ENCODE data around the gene NPW.

GRCh38 chr16:1981398-1981836 lies 38.2 kb upstream of the NPW start, which contains the start of gene NOXO1:
- TF ChIP-seq HDGF (IDR thresholded peaks at IDR 0.05) (no peak), BCL6 (CRISPR knock-in tag; IDR thresholded peaks at IDR 0.05) (no peak), POLR2A (conservative IDR thresholded peaks at IDR 0.05) (no peak), PRPF4 (IDR thresholded peaks at IDR 0.05; ENCODE audit: insufficient read depth, low read depth, low read length, poor library complexity, severe bottlenecking) (no peak), DPF2 (IDR thresholded peaks at IDR 0.05) (no peak), MAFG (tag; conservative IDR thresholded peaks at IDR 0.05) (no peak), EHMT2 (IDR thresholded peaks at IDR 0.05) (no peak), NFIX (CRISPR knock-in tag; IDR thresholded peaks at IDR 0.05; ENCODE audit: low read depth) (no peak), ZNF121 (CRISPR knock-in tag; conservative IDR thresholded peaks at IDR 0.05) (no peak), PTBP1 (IDR thresholded peaks at IDR 0.05; ENCODE audit: low read depth, low read length) (no peak)
- TF ChIP-seq, protein P1, sequence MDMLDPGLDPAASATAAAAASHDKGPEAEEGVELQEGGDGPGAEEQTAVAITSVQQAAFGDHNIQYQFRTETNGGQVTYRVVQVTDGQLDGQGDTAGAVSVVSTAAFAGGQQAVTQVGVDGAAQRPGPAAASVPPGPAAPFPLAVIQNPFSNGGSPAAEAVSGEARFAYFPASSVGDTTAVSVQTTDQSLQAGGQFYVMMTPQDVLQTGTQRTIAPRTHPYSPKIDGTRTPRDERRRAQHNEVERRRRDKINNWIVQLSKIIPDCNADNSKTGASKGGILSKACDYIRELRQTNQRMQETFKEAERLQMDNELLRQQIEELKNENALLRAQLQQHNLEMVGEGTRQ (CRISPR knock-in tag; IDR thresholded peaks at IDR 0.05): no peak
- TF ChIP-seq, protein P2, sequence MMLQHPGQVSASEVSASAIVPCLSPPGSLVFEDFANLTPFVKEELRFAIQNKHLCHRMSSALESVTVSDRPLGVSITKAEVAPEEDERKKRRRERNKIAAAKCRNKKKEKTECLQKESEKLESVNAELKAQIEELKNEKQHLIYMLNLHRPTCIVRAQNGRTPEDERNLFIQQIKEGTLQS (IDR thresholded peaks at IDR 0.05): no peak
- TF ChIP-seq, protein P2 (CRISPR knock-in tag; conservative IDR thresholded peaks at IDR 0.05): no peak
- TF ChIP-seq, protein P3, sequence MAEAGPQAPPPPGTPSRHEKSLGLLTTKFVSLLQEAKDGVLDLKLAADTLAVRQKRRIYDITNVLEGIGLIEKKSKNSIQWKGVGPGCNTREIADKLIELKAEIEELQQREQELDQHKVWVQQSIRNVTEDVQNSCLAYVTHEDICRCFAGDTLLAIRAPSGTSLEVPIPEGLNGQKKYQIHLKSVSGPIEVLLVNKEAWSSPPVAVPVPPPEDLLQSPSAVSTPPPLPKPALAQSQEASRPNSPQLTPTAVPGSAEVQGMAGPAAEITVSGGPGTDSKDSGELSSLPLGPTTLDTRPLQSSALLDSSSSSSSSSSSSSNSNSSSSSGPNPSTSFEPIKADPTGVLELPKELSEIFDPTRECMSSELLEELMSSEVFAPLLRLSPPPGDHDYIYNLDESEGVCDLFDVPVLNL (CRISPR knock-in tag; IDR thresholded peaks at IDR 0.05; ENCODE audit: low read depth): no peak

Measured in K562 (cell line).